ENCODE results near the gene CADPS.

GRCh38 chr3:62830727-62831322 is 44.4 kb downstream of the CADPS start:
- TF ChIP-seq CTCF (IDR thresholded peaks at IDR 0.05) (no peak), POLR2A (IDR thresholded peaks at IDR 0.05) (no peak)
